Renal pelvis (tissue), 4 donors: ENCODE results near the gene TESK2. TPM values are rescaled to one million over a fixed set of nuclear protein-coding genes. Genes with fewer than 3 reads are reported as not detected.

ENCODE experiments used
- DNase-seq: peaks from one replicate; pipeline ENCODE4 v3.0.0-alpha.2; 2013
- polyA plus RNA-seq, 3 donors: library from polyadenylated mRNA; unstranded; fragments of 120-200 nt; gene quantifications; one replicate each; pipeline ENCODE4 v1.2.1, GENCODE V29; 2013; ENCODE audit not compliant: insufficient read length in 3 of 3

The TESK2 gene
- polyA plus RNA-seq, 3 donors: 6.6 to 8.4 (median 7.2) TPM

DNA sequence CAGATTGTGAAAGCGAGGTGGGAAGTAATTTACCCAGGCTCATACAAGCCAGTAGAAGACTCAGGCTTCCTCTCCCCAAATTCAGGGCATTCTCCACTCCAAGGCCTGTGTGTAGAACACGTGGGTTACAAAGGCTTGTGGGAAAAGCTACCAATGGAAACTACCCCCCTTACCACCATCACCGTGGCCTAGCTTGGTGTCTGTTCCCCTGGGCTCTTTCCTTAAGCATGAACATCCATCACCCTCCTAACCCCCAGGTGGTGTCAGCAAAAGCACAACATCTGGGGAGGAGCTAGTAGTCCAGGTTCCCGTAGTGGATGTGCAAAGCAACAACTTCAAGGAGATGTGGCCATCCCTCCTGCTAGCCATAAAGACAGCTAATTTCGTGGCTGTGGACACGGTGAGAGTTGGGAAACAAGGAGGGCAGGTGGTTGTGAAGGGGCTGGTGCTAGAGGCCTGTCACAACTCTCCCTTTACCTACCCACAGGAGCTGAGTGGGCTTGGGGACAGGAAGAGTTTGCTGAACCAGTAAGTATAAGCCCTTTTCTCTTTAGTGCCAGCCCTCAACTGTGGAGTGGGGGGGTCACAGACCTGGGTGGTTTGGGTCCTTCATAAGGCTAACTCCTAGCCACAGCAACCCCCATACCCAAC, 150.0 kb downstream of the TESK2 start:
- DNase-seq: no peak

GRCh38 chr1:45339789-45340558, 151.0 kb downstream of the TESK2 start, which contains the start of the genes MUTYH and TOE1:
Gene MUTYH, minus strand, starts transcription at chr1:45340440. Its CDS starts 5,935 bp downstream, at chr1:45334505.
Gene TOE1, plus strand, starts transcription at chr1:45340170. Its CDS starts 83 bp downstream, at chr1:45340253.
- peak; percentile 89 for DNase-seq

GRCh38 chr1:45337630-45338325, 153.2 kb downstream of the TESK2 start:
- no peak for DNase-seq

- no peak for DNase-seq
Measured at GRCh38 chr1:45335855-45336324, 155.1 kb downstream of the TESK2 start.

GRCh38 chr1:45334308-45335245, 156.4 kb downstream of the TESK2 start:
- DNase-seq: no peak

GRCh38 chr1:45332346-45332720, 158.6 kb downstream of the TESK2 start:
- DNase-seq: no peak

DNA sequence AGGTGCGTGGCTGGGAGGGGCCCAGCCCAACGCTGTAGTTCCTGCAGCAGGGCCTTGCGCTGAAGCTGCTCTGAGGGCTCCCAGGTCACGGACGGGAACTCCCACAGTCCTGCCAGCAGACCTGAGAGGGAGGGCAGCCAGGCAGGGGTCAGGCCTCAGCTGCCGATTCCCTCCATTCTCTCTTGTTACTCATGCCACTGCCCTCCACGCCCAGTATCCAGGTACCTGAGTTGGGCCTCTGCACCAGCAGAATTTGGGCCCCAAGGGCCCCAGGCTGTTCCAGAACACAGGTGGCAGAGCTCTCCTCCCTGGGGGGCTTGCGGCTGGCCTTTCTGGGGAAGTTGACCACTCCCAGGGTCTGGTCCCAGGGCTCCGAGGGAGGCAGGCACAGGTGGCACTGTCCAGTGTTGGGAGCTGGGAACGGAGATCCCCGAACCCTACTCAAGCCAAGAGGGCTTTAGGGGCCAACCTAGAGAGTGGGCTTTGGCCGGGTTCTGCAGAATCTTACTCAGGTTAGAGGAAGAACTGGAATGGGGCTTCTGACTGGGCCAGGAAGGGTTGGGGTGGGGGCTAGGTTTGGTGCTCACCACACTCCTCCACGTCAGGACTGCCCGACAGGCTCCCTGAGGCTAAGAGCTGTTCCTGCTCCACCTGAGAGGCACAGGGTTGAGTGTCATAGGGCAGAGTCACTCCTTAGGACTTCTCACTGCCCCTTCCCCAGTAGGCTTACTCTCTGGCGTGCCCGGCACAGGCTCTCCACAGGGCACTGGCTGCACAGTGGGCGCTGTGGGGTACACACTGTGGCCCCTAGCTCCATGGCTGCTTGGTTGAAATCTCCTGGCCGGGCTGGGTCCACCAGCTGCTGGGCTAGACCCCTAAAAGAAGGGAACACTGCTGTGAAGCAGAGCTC, 159.3 kb downstream of the TESK2 start:
- no peak for DNase-seq

DNA sequence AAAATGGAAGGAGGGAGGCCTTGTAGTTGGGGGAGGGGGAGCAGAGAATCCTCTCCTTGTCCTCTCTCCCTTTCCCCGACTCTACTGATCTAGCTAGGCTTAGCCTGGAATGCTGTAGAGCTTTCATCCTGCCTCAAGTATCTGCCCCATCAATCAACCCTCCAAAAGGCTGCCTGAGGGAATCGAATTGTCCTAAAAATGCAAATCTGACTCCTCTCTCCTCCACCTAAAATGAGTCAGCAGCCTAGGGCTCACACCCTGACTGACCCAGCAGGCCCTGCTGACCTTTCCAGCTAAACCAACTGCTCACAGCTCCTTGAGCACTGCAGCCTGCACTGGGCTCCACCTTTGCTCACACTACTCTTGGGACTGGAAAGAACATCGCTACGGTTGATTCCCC, 161.5 kb downstream of the TESK2 start:
- no peak for DNase-seq

DNA sequence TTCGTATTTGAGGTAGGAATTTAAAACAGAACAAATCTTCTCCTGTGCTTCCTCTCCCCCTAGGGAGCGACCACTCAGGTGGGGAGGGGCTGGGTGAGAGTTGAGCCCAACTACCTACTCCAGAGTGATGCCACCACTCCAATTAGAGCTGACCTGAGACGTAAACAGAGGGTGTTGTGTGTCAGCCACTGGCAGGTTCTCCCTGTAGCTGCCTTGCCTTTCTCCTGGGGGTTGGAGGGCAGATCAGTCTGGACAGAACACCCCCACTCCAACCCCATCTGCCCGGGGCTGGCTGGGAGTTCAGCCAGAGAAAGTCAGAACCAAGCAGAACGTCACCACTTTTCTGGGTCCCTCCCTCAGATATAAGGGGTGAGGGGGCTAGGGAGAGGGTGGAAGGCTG, 162.3 kb downstream of the TESK2 start:
- DNase-seq: no peak

- no peak for DNase-seq
Measured at GRCh38 chr1:45327644-45328515, 163.1 kb downstream of the TESK2 start.

DNA sequence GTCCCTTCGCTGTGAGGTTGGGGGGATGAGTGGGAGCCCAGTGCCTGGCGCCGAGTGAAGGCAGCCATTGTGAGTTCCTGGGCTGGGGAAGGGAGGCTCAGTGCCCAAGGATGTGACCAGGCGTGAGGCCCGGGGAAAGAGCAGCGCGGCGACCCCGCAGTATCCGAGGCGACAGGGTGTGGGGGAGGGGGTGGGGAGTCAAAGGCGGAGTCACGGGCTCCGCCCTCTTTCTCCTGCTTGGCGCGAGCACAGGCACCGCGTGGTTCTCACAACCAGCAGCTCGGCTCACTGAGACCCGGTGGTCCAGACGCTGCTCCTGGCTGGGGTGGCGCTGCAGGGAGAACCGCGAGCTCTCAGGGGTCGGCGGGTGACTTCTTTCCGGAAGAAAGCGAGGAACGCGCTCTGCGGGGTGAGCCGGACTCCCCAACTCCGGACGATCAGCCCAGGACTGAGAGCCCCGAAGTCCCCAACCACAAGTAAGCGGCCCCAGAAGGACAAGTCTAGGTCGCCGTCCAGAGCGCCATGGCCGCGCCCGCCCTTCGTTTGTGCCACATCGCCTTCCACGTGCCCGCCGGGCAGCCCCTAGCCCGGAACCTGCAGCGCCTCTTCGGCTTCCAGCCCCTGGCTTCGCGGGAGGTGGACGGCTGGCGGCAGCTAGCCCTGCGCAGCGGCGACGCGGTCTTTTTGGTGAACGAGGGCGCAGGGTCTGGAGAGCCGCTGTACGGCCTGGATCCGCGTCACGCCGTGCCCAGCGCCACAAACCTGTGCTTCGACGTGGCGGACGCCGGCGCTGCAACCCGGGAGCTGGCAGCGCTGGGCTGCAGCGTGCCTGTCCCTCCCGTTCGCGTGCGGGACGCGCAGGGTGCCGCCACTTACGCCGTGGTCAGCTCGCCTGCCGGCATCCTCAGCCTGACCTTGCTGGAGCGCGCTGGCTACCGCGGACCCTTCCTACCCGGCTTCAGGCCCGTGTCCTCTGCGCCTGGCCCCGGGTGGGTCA, 164.0 kb downstream of the TESK2 start, which contains the start of gene HPDL:
Gene HPDL (plus strand): TSS at position 269 of the 997 bp plus-strand sequence. CDS start 254 bp downstream, at position 523.
- peak; percentile 88 for DNase-seq

DNA sequence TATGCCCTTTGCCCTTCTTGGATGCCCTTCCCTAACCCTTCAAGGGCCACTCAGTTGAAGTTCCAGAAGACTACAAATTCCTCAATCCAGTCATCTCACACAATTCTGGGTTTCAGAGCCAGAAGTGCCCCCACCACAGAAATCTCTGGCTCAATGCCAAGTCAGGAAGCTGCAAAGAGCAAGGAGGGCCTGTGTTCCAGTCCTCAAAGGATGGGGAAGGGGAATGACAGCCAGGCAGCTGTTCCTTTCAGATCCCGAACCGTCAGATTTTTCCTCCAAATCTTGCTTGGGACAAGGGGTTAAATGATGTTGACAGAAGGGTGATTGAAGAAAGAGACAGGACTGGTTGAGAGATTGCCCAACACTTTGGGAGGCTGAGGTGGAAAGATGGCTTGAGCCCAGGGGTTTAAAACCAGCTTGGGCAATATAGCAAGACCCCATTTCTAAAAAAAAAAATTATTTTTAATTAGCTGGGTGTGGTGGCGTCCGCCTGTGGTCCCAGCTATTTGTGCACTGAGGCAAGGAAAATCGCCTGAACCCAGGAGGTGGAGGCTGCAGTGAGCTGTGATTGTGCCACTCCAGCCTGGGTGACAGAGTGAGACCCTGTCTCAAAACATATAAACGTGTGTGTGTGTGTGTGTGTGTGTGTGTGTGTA, 165.0 kb downstream of the TESK2 start:
- no peak for DNase-seq

DNA sequence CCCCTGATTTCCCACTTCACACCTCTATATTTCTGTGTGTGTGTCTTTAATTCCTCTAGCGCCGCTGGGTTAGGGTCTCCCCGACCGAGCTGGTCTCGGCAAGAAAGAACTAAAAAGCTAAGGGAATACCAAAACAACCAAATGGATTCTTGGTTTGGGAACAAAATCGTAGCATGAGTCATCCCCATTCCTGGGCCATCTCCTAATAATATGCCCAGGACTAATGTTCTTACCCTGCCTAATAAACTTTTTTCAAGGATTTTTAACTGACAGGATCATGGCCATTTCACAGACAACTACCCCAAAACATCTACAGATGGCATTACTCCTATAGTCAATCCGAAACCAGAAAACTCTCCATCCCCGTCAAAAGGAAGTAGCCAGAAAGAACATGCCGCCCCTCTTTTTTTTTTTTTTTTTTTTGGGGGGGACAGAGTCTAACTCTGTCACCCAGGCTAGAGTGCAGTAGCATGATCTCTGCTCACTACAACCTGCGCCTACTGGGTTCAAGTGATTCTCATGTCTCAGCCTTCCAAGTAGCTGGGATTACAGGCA, 168.4 kb downstream of the TESK2 start:
- DNase-seq: no peak

- DNase-seq: no peak
Measured at GRCh38 chr1:45321444-45321843, 169.5 kb downstream of the TESK2 start.

DNA sequence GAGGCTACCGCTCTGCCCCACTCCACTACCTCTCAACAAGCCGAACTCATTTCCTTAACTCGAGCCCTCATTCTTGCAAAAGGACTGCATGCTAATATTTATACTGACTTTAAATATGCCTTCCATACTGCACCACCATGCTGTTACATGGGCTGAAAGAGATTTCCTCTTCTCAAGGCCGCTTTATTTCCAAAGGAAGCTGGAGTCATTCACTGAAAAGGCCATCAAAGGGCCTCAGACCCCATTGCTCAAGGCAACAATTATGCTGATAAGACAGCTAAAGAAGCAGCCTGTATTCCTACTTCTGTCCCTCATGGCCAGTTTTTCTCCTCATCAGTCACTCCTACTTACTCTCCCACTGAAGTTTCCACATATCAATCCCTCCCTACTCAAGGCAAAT, 171.2 kb downstream of the TESK2 start:
- no peak for DNase-seq

DNA sequence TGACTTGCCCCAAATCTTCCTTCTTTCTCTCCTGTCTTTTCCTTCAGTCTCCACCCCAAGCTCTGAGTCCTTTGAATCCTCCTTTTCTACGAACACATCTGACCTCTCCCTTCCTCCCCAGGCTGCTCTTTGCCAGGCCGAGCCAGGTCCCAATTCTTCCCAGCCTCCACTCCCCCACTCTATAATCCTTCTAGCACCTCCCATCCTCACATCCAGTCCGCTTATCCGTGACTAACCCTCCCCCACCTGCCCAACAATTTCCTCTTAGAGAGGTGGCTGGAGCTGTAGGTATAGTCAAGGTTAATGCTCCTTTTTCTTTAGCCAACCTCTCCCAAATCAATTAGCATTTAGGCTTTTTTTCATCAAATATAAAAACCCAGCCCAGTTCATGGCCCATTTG, 173.8 kb downstream of the TESK2 start:
- no peak for DNase-seq

DNA sequence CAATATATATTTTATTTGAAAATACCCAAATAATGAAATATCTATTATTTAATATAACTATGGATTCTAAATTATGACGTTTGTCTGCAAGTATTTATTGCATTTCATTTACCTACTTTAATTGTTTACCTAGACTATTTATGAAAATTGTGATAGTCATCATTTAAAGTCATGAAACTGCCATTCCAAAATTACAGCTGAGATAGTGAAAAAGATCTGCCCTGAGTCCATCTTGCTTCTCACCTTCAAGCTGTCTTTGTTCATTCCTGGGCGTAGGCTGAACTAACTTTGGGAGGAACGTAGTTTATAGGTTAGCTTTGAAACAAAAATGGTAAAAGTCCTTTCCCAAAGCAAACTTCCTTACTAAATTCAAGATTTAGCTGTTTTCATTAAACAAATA, 176.7 kb downstream of the TESK2 start:
- no peak for DNase-seq
